ENCODE results near the gene GINS1.

The GINS1 gene

DNA sequence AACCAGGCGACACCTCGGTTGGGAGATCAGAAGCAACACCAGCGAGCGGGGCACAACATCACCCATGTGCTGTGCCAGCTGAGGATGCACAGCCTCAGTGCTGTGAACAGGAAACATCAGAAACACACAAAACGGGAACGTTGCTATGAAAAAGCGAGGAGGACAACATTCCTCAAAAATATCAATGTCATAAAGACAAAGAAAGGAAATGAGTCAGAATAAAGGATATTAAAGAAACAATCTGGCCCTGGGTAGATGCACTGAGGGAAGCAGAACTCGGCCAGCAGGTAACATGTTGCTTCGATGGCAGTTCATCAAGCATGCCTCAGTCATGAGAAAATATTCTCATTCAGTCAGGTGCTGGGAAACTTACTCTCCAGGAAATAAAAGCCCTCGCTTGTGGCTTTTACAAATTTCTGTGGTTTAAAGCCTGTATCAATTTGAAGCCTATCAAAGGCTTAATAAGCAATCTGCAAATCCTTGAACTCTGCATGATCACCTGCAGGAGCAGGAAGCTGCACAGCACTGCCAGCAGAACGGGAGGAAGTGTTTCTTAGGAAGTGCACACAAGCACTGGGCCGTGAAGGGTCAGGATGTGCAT is 77.5 kb downstream of the GINS1 start:
- Histone ChIP-seq H3K9me3 (ENCODE audit: low read length) (no peaks in the 10 kb centered on the region), H3K9me2 (ENCODE audit: low read depth, low read length) (no peaks in the 10 kb centered on the region), H3K36me3 (ENCODE audit: insufficient read depth, low read length) (no peaks in the 10 kb centered on the region), H3K79me2 (ENCODE audit: insufficient read depth, low read length) (no peaks in the 10 kb centered on the region), H3K4me3 (ENCODE audit: low read depth, low read length, poor library complexity, severe bottlenecking) (no peak overlapping the region), H3K4me1 (ENCODE audit: insufficient read depth, low read length, severe bottlenecking) (no peaks in the 10 kb centered on the region), H2AFZ (ENCODE audit: low read length) (no peak overlapping the region), H3K4me2 (ENCODE audit: low read length) (no peak overlapping the region), H3K27me3 (ENCODE audit: insufficient read depth, low read length) (no peaks in the 10 kb centered on the region), H3K27ac (ENCODE audit: low read depth, low read length, poor library complexity, severe bottlenecking) (no peak overlapping the region), H3K9ac (ENCODE audit: low read length) (no peak overlapping the region), H3F3A (ENCODE audit: insufficient read depth, low read length) (no peaks in the 10 kb centered on the region), H4K20me1 (ENCODE audit: insufficient read depth, low read length) (no peaks in the 10 kb centered on the region)
- TF ChIP-seq EZH2 (IDR thresholded peaks at IDR 0.05; ENCODE audit: borderline replicate concordance, low read length) = no peak
- TF ChIP-seq, protein P1, sequence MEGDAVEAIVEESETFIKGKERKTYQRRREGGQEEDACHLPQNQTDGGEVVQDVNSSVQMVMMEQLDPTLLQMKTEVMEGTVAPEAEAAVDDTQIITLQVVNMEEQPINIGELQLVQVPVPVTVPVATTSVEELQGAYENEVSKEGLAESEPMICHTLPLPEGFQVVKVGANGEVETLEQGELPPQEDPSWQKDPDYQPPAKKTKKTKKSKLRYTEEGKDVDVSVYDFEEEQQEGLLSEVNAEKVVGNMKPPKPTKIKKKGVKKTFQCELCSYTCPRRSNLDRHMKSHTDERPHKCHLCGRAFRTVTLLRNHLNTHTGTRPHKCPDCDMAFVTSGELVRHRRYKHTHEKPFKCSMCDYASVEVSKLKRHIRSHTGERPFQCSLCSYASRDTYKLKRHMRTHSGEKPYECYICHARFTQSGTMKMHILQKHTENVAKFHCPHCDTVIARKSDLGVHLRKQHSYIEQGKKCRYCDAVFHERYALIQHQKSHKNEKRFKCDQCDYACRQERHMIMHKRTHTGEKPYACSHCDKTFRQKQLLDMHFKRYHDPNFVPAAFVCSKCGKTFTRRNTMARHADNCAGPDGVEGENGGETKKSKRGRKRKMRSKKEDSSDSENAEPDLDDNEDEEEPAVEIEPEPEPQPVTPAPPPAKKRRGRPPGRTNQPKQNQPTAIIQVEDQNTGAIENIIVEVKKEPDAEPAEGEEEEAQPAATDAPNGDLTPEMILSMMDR (IDR thresholded peaks at IDR 0.05; ENCODE audit: low read length) = no peak

DNA sequence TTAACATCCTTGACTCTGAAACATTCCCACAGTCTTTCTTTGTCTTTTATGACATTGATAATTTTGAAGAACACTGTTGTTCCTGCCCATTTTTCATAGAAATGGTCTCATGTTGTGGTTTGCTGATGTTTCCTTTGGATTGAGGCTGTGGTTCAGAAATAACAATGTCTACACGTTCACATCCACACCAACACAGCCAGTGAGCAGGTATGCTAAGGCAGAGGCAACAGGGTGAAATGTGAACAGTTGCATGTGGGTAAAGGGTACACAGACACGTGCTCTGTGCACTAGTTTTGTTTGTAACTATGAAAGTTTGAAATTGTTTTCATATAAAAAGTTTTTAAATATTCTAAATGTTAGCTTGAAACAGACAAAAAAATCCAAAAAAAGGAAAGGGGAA is 78.4 kb downstream of the GINS1 start:
- no peak overlapping the region for H3K27ac ChIP-seq (ENCODE audit: low read depth, low read length, poor library complexity, severe bottlenecking)
- no peaks in the 10 kb centered on the region for H4K20me1 ChIP-seq (ENCODE audit: insufficient read depth, low read length)
- no peak overlapping the region for H3K9ac ChIP-seq (ENCODE audit: low read length)
- TF ChIP-seq EZH2 (IDR thresholded peaks at IDR 0.05; ENCODE audit: borderline replicate concordance, low read length) = no peak
- TF ChIP-seq, protein P1 (IDR thresholded peaks at IDR 0.05; ENCODE audit: low read length) = no peak
- no peaks in the 10 kb centered on the region for H3K9me2 ChIP-seq (ENCODE audit: low read depth, low read length)
- no peak overlapping the region for H2AFZ ChIP-seq (ENCODE audit: low read length)
- no peaks in the 10 kb centered on the region for H3K27me3 ChIP-seq (ENCODE audit: insufficient read depth, low read length)
- no peak overlapping the region for H3K4me2 ChIP-seq (ENCODE audit: low read length)
- no peaks in the 10 kb centered on the region for H3K36me3 ChIP-seq (ENCODE audit: insufficient read depth, low read length)
- H3K4me3 ChIP-seq (ENCODE audit: low read depth, low read length, poor library complexity, severe bottlenecking) = no peak overlapping the region
- no peaks in the 10 kb centered on the region for H3K4me1 ChIP-seq (ENCODE audit: insufficient read depth, low read length, severe bottlenecking)
- no peaks in the 10 kb centered on the region for H3K9me3 ChIP-seq (ENCODE audit: low read length)
- H3F3A ChIP-seq (ENCODE audit: insufficient read depth, low read length) = no peaks in the 10 kb centered on the region
- H3K79me2 ChIP-seq (ENCODE audit: insufficient read depth, low read length) = no peaks in the 10 kb centered on the region

DNA sequence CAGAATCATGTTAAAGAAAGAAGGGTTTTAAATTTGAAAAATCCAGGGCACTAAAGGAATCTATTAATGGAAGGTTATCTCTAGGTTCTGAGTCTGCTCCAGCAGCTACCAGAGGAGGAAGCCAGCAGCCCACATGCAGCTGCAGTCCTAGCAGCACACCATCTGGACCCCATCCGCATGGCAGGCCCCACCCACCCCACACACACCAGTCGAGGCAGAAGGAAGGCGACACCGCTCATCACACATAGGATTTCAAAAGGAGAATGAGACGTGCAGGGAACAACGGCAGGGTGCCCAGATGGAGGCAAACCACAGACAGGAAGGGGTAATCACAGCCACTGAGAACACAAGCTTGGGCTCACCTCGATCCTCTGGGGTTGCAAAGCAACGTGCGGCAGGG is 78.9 kb downstream of the GINS1 start:
- no peak overlapping the region for H3K4me2 ChIP-seq (ENCODE audit: low read length)
- no peaks in the 10 kb centered on the region for H3K4me1 ChIP-seq (ENCODE audit: insufficient read depth, low read length, severe bottlenecking)
- no peak overlapping the region for H3K27ac ChIP-seq (ENCODE audit: low read depth, low read length, poor library complexity, severe bottlenecking)
- H2AFZ ChIP-seq (ENCODE audit: low read length) = no peak overlapping the region
- H3K9me2 ChIP-seq (ENCODE audit: low read depth, low read length) = no peaks in the 10 kb centered on the region
- no peaks in the 10 kb centered on the region for H3K27me3 ChIP-seq (ENCODE audit: insufficient read depth, low read length)
- H3K9ac ChIP-seq (ENCODE audit: low read length) = no peak overlapping the region
- H3K79me2 ChIP-seq (ENCODE audit: insufficient read depth, low read length) = no peaks in the 10 kb centered on the region
- H3K36me3 ChIP-seq (ENCODE audit: insufficient read depth, low read length) = no peaks in the 10 kb centered on the region
- TF ChIP-seq EZH2 (IDR thresholded peaks at IDR 0.05; ENCODE audit: borderline replicate concordance, low read length) = no peak
- TF ChIP-seq, protein P1 (IDR thresholded peaks at IDR 0.05; ENCODE audit: low read length) = no peak
- H3K9me3 ChIP-seq (ENCODE audit: low read length) = no peaks in the 10 kb centered on the region
- no peaks in the 10 kb centered on the region for H4K20me1 ChIP-seq (ENCODE audit: insufficient read depth, low read length)
- H3F3A ChIP-seq (ENCODE audit: insufficient read depth, low read length) = no peaks in the 10 kb centered on the region
- no peak overlapping the region for H3K4me3 ChIP-seq (ENCODE audit: low read depth, low read length, poor library complexity, severe bottlenecking)
